Activated effector memory CD4-positive, alpha-beta T cell treated with anti-CD3 and anti-CD28 coated beads, Interleukin-2, amount 50 U/mL, for 16 hours (primary cell): ENCODE results near the gene MIOX.

ENCODE experiments used
- DNase-seq: peaks from one replicate; pipeline ENCODE4 v3.0.0-alpha.2; 2020

Gene MIOX

GRCh38 chr22:50486561-50487289, at the start of gene MIOX:
Gene MIOX, plus strand, starts transcription at chr22:50486859. Its CDS starts 39 bp downstream, at chr22:50486898.
- no peak for DNase-seq

- no peak for DNase-seq
Measured at GRCh38 chr22:50437511-50438304, 49.0 kb upstream of the MIOX start.

GRCh38 chr22:50438305-50439275, 48.1 kb upstream of the MIOX start:
- no peak for DNase-seq

- no peak for DNase-seq
Measured at GRCh38 chr22:50439314-50439870, 47.3 kb upstream of the MIOX start.

GRCh38 chr22:50439871-50440331, 46.8 kb upstream of the MIOX start:
- no peak for DNase-seq

- DNase-seq, result no peak
Measured at GRCh38 chr22:50440544-50441249, 46.0 kb upstream of the MIOX start.

- no peak for DNase-seq
Measured at GRCh38 chr22:50441428-50441993, 45.1 kb upstream of the MIOX start.

- no peak for DNase-seq
Measured at GRCh38 chr22:50443197-50443596, 43.5 kb upstream of the MIOX start.

- DNase-seq, result no peak
Measured at GRCh38 chr22:50443801-50444625, 42.6 kb upstream of the MIOX start.

- no peak for DNase-seq
Measured at GRCh38 chr22:50444663-50445062, 42.0 kb upstream of the MIOX start.

- no peak for DNase-seq
Measured at GRCh38 chr22:50445071-50445879, 41.4 kb upstream of the MIOX start.

GRCh38 chr22:50445880-50446707, 40.6 kb upstream of the MIOX start:
- DNase-seq, result no peak

GRCh38 chr22:50446708-50447575, 39.7 kb upstream of the MIOX start:
- no peak for DNase-seq

- no peak for DNase-seq
Measured at GRCh38 chr22:50447576-50448551, 38.8 kb upstream of the MIOX start.

GRCh38 chr22:50452649-50453048, 34.0 kb upstream of the MIOX start:
- DNase-seq, result no peak

GRCh38 chr22:50454556-50455075, 32.0 kb upstream of the MIOX start:
- DNase-seq, result no peak
